A549 (cell line): ENCODE results near the gene NID2. TPM values are rescaled to one million over a fixed set of nuclear protein-coding genes. Genes with fewer than 3 reads are reported as not detected.
A peak's percentile ranks its signal among the peaks of the same experiment; 100 is the strongest.

Experiments used
- ATAC-seq, 2 experiments: fragments of 200-7000 bp in 1 of 2; fragments of >200 bp in 1 of 2; cut with Nextera tagmentation in 1 of 2; cut with Tn5 transposase in 1 of 2; 3 replicates each; pipeline versions ENCODE4 v1.8.0 to v1.9.1; 2018 to 2020; ENCODE audit warnings: mild to moderate bottlenecking in 1 of 2, moderate library complexity in 1 of 2
- CTCF ChIA-PET: fragments of 300-600 bp; sonication (Branson Sonifier 250); formaldehyde crosslinking; extraction: SDS; loops from one replicate; lab custom pipeline; 2021; ENCODE audit warnings: antibody characterized with exemption, inconsistent platforms; lab: Yijun Ruan, JAX
- POLR2A ChIA-PET: fragments of 350-600 bp; formaldehyde crosslinking; extraction: SDS; loops from one replicate; lab custom pipeline; 2021; ENCODE audit warnings: antibody characterized with exemption, inconsistent platforms; lab: Yijun Ruan, JAX
- DNase-seq, 2 experiments: peaks; one replicate each; pipeline versions ENCODE4 v3.0.0 to v3.0.0-alpha.2; 2011 to 2016; ENCODE audit warnings: low read depth in 1 of 2, low spot score in 1 of 2
- FAIRE-seq: peaks from 2 replicates; lab custom pipeline; 2011; peaks lifted over from hg19 to GRCh38; lab: Jason Lieb, UNC
- H3K27ac ChIP-seq, 2 experiments: fragments of >200 bp; sonication (Bioruptor Twin); formaldehyde crosslinking; 3 replicates each; pipeline ENCODE4 v1.5.1; 2016 to 2017
- H3K4me1 ChIP-seq: fragments of >200 bp; sonication (Bioruptor Twin); formaldehyde crosslinking; 3 replicates; pipeline ENCODE4 v1.6.1; 2016
- H3K4me2 ChIP-seq: fragments of >200 bp; sonication (Bioruptor Twin); formaldehyde crosslinking; 3 replicates; pipeline ENCODE4 v1.6.1; 2016
- H3K4me3 ChIP-seq: fragments of >200 bp; sonication (Bioruptor Twin); formaldehyde crosslinking; 3 replicates; pipeline ENCODE4 v1.5.1; 2016
- H3K9me3 ChIP-seq: fragments of >200 bp; sonication (Bioruptor Twin); formaldehyde crosslinking; 3 replicates; pipeline ENCODE4 v1.6.1; 2016
- CEBPB ChIP-seq, 2 experiments: fragments of >200 bp in 1 of 2; sonication (Bioruptor Twin) in 1 of 2; formaldehyde crosslinking in 1 of 2; IDR thresholded peaks; 2 replicates each; pipeline ENCODE4 v1.6.1; 2012 to 2016
- CTCF ChIP-seq: fragments of >200 bp; sonication (Bioruptor Twin); formaldehyde crosslinking; IDR thresholded peaks from 3 replicates; pipeline ENCODE4 v1.5.1; 2016
- FOSL2 ChIP-seq, 2 experiments: fragments of 450-650 bp in 1 of 2; fragments of >200 bp in 1 of 2; sonication (Bioruptor Twin) in 1 of 2; formaldehyde crosslinking; IDR thresholded peaks; 2 replicates each; pipeline versions ENCODE4 v1.5.0 to v1.6.1; 2016 to 2020; ENCODE audit warnings: mild to moderate bottlenecking in 1 of 2, moderate library complexity in 1 of 2
- HES2 ChIP-seq: fragments of >200 bp; sonication (Bioruptor Twin); formaldehyde crosslinking; IDR thresholded peaks from 2 replicates; pipeline ENCODE4 v1.6.1; 2016
- HEYL ChIP-seq: fragments of 250-450 bp; sonication (Bioruptor Pico); IDR thresholded peaks from 2 replicates; pipeline ENCODE4 v1.8.0; 2021; ENCODE audit warnings: mild to moderate bottlenecking, moderate library complexity
- HMGXB4 ChIP-seq: fragments of 250-450 bp; sonication (Bioruptor Pico); IDR thresholded peaks from 2 replicates; pipeline ENCODE4 v1.5.0; 2021; ENCODE audit warnings: mild to moderate bottlenecking, moderate library complexity, borderline replicate concordance
- HOXB13 ChIP-seq: fragments of 250-450 bp; sonication (Bioruptor Pico); IDR thresholded peaks from 2 replicates; pipeline ENCODE4 v1.5.0; 2020; ENCODE audit warnings: low read depth, mild to moderate bottlenecking, moderate library complexity
- MAFK ChIP-seq: fragments of 450-650 bp; IDR thresholded peaks from 2 replicates; pipeline ENCODE4 v1.6.1; 2014; ENCODE audit not compliant: partially characterized antibody
- MAX ChIP-seq: IDR thresholded peaks from 2 replicates; pipeline ENCODE4 v1.6.1; 2012
- NR3C1 ChIP-seq: fragments of >200 bp; sonication (Bioruptor Twin); formaldehyde crosslinking; IDR thresholded peaks from 3 replicates; pipeline ENCODE4 v1.6.1; 2017
- RAD21 ChIP-seq, 2 experiments: fragments of >200 bp in 1 of 2; sonication (Bioruptor Twin) in 1 of 2; formaldehyde crosslinking in 1 of 2; IDR thresholded peaks in 1 of 2; conservative IDR thresholded peaks in 1 of 2; 2 replicates in 1 of 2; 3 replicates in 1 of 2; pipeline ENCODE4 v1.6.1; 2012 to 2018; ENCODE audit warnings: inconsistent platforms in 1 of 2
- SMC3 ChIP-seq: fragments of >200 bp; sonication (Bioruptor Twin); formaldehyde crosslinking; IDR thresholded peaks from 3 replicates; pipeline ENCODE4 v1.6.1; 2018; ENCODE audit warnings: inconsistent platforms
- USF2 ChIP-seq: fragments of 450-650 bp; IDR thresholded peaks from 2 replicates; pipeline ENCODE4 v1.6.1; 2014; ENCODE audit warnings: antibody characterized with exemption
- ZC3H11A ChIP-seq: fragments of 450-650 bp; IDR thresholded peaks from 2 replicates; pipeline ENCODE4 v1.6.1; 2014; ENCODE audit warnings: antibody characterized with exemption, mild to moderate bottlenecking
- WGBS: methylation state at CpG from one replicate; pipeline ENCODE4 v1.1.6; 2017; ENCODE audit errors: missing lambda C conversion rate; 5-methylcytosine and 5-hydroxymethylcytosine counted together
- polyA plus RNA-seq, 4 experiments: library from polyadenylated mRNA; depleted of rRNA in 3 of 4; stranded (reverse); fragments of >200 nt; fragmentation: RNase III in 1 of 4; extraction: RNeasy Plus Mini Kit Qiagen cat#74134 plus additional on column Dnase treatment in 1 of 4; gene quantifications; 2 replicates in 3 of 4; 3 replicates in 1 of 4; pipeline ENCODE4 v1.2.3, GENCODE V29; 2011 to 2017

NID2 gene
- polyA plus RNA-seq, 2 of the 4 experiments (the other 2 are of a cell fraction) = 7.3 to 20.6 TPM

- no peaks in the 10 kb centered on the region for H3K4me1 ChIP-seq
- ChIA-PET CTCF (interaction anchor here (1.0 to 2.3 kb wide), 2 partner anchors 11 to 19 kb away, joined by 4 to 6 read pairs; no protein-coding TSS in a partner anchor), POLR2A (no interaction called here)
- no peaks in the 10 kb centered on the region for H3K9me3 ChIP-seq
- TF ChIP-seq FOSL2 (IDR thresholded peaks at IDR 0.05) (no peak), FOSL2 (CRISPR knock-in tag; IDR thresholded peaks at IDR 0.05) (no peak), NR3C1 (no peak), HOXB13 (no peak), CEBPB (IDR thresholded peaks at IDR 0.05) (no peak)
- H3K27ac ChIP-seq = no peak overlapping the region
- no peak for FAIRE-seq
- 88% methylated on average over 2 of the region's 2 CpGs for WGBS
- H3K4me3 ChIP-seq = no peak overlapping the region
- no peak for ATAC-seq
- DNase-seq = no peak
- H3K4me2 ChIP-seq = no peak overlapping the region
These were observed 69.8 kb downstream of the NID2 start for GRCh38 chr14:51999084-51999483.

- ATAC-seq (no peak), DNase-seq (no peak), FAIRE-seq (peak; percentile 73)
- H3K4me3 ChIP-seq = no peak overlapping the region
- TF ChIP-seq MAFK (peak; percentile 98), USF2 (no peak)
- H3K4me1 ChIP-seq = no peaks in the 10 kb centered on the region
- POLR2A ChIA-PET = no interaction called here
- H3K27ac ChIP-seq = no peak overlapping the region
- no peak overlapping the region for H3K4me2 ChIP-seq
- CTCF ChIA-PET = interaction anchor here (2.3 kb wide), 1 partner anchor 12 kb away, joined by 6 read pairs; no protein-coding TSS in a partner anchor
- H3K9me3 ChIP-seq = no peaks in the 10 kb centered on the region
These were observed 70.5 kb downstream of the NID2 start for GRCh38 chr14:51998348-51998747.

- no peak for TF ChIP-seq HES2
- no peak for TF ChIP-seq HEYL (CRISPR knock-in tag)
- no peak for TF ChIP-seq ZC3H11A
- TF ChIP-seq RAD21 (conservative IDR thresholded peaks at IDR 0.05 in 1 of 2, IDR thresholded peaks at IDR 0.05 in 1 of 2) = peak; percentile 60 to 74
- TF ChIP-seq SMC3 = peak; percentile 53
- TF ChIP-seq CTCF = peak; percentile 70
- no peak for TF ChIP-seq HMGXB4
- TF ChIP-seq MAX = no peak
- TF ChIP-seq, all 56 proteins: peak for 3
- DNase-seq (peak in 1 of 2 experiments; percentile 54), FAIRE-seq (peak; percentile 13), ATAC-seq (no peak)
- WGBS = 46% methylated on average over 4 of the region's 4 CpGs
- ChIA-PET POLR2A (no interaction called here), CTCF (interaction anchor here (0.6 to 4.0 kb wide), 21 partner anchors 8 to 725 kb away, joined by 3 to 30 read pairs (median 4); no protein-coding TSS in a partner anchor)
- Histone ChIP-seq H3K4me1 (peaks cover under 1% of the 10 kb centered on the region; the same call in 1 of the 3 replicates), H3K4me2 (no peak overlapping the region), H3K9me3 (no peaks in the 10 kb centered on the region), H3K4me3 (no peak overlapping the region), H3K27ac (no peak overlapping the region)
These were observed 72.6 kb downstream of the NID2 start for GRCh38 chr14:51996148-51996746.
